ENCODE results near the gene NUTM1. TPM values are rescaled to one million over a fixed set of nuclear protein-coding genes. Genes with fewer than 3 reads are reported as not detected.
A peak's percentile ranks its signal among the peaks of the same experiment; 100 is the strongest.

Gene NUTM1
- total and polyA plus RNA-seq, 10 donors, result 0.03 TPM; not detected in 9

- DNase-seq, result no peak
- H3K27me3 ChIP-seq (replicated peaks in 1 of 7), result no peaks in the 10 kb centered on the region
- H3K27ac ChIP-seq, result no peak overlapping the region
- intact Hi-C loops (cut with DNase I; ENCODE audit: low total_unique reads), result no loop called here
- peaks cover 0 to 34% (median 0%) of the 10 kb centered on the region in 6 donors for H3K36me3 ChIP-seq
- no peaks in the 10 kb centered on the region for H3K9me3 ChIP-seq
- TF ChIP-seq CTCF (IDR thresholded peaks at IDR 0.05 in 8 of 11, conservative IDR thresholded peaks at IDR 0.05 in 3 of 11) (no peak), POLR2AphosphoS5 (IDR thresholded peaks at IDR 0.05) (no peak), POLR2A (IDR thresholded peaks at IDR 0.05) (no peak)
- 92 to 95% (median 94%) methylated on average over 1 of the region's 1 CpG for WGBS, 5 donors
- H3K4me3 ChIP-seq, result no peak overlapping the region
- peaks cover 0 to 17% (median 2%) of the 10 kb centered on the region in 6 donors for H3K4me1 ChIP-seq
Measured at GRCh38 chr15:34311563-34311962, 31.6 kb upstream of the NUTM1 start.

DNA sequence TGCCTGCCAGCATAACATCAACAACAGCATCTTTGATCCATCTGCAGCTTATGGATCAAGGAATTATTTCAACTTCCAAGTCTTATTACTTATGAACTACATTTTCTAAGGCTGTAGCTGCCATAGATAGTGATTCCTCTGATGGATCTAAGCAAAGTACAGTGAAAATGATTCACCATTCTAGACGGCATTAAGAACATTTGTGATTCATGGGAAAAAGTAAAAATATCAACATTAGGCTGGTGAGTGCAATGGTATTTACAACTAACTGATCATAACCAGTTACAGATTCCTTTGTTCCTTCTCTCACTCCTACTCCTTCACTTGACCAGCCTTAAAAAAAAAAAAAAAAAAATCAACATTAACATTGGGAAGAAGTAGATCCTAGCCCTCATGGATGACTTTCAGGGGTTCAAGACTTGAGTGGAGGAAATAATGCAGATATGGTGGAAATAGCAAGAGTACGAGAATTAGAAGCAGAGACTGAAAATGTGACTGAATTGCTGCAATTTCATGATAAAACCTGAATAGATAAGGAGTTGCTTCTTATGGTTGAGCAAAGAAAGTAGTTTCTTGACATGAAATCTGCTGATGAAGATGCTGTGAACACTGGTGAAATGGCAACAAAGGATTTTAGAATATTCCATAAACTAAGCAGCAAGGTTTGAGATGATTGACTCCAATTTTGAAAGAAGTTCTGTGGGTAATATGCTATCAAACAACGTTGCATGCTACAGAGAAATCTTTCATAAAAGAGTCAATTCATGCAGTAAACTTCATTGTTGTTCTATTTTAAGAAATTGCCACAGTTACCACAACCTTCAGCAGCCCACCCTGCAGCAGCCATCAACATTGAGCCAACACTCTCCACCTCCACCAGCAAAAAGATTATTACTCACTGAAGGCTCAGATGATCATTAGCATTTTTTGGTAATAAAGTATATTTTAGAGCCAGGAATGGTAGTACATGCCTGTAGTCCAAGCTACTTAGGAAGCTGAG, 28.3 kb upstream of the NUTM1 start:
- 68 to 78% (median 71%) methylated on average over 3 of the region's 3 CpGs for WGBS, 5 donors
- no peak for DNase-seq
- Histone ChIP-seq H3K36me3 (peaks cover 0 to 28% (median 0%) of the 10 kb centered on the region in 6 donors), H3K27ac (no peak overlapping the region), H3K9me3 (no peaks in the 10 kb centered on the region), H3K27me3 (replicated peaks in 1 of 7) (no peaks in the 10 kb centered on the region), H3K4me1 (peaks cover 14 to 50% (median 32%) of the 10 kb centered on the region in 6 donors), H3K4me3 (no peak overlapping the region)
- TF ChIP-seq POLR2A (IDR thresholded peaks at IDR 0.05), result no peak
- no peak for TF ChIP-seq CTCF (IDR thresholded peaks at IDR 0.05 in 8 of 11, conservative IDR thresholded peaks at IDR 0.05 in 3 of 11)
- TF ChIP-seq POLR2AphosphoS5 (IDR thresholded peaks at IDR 0.05), result no peak
- intact Hi-C loops (cut with DNase I; ENCODE audit: low total_unique reads), result no loop called here

DNA sequence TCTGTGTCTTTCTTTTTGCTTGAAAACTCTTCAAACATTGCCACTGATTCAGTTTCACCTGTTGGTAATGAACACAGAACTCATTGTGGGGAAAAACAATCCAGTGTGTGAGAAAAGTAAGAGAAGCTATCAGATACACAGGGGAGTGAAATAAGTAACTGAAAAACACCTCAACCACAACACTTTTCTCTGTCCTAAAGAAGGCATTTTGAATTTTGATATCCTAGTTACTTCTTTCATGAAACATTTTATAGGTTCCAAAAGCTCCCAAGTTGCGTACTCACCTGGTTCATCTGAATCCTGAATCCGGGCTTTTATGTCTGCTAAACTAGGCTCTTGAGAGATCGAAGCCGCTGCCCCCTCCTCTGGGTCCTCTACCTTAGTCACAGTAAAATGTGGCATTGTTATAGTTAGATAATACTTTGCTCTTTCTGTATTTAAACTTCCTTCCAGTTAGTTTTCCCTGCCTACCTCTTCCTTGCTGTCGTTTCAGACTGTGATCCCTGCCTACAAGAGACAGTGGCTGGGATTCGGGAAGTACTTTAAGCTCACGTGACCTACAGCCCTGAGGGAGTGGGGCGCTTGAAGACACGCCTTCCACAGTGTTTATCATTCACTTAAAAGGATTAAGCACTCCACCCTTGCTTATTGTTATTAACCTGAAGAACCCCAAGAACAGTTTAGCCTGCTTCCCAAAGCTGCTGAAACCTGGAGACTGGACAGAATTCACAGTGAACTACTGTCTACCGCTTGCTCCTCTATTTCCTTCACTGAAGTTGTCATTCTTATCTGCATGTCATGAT, 24.6 kb upstream of the NUTM1 start:
- no peak for DNase-seq
- Histone ChIP-seq H3K4me3 (peak overlapping the region; percentile 28 to 66 (median 40)), H3K4me1 (peaks cover 14 to 87% (median 32%) of the 10 kb centered on the region in 6 donors), H3K27ac (peak overlapping the region; percentile 44 to 76 (median 70)), H3K9me3 (no peaks in the 10 kb centered on the region), H3K27me3 (replicated peaks in 1 of 7) (no peaks in the 10 kb centered on the region), H3K36me3 (peaks cover 0 to 18% (median 0%) of the 10 kb centered on the region in 6 donors)
- TF ChIP-seq CTCF (IDR thresholded peaks at IDR 0.05 in 8 of 11, conservative IDR thresholded peaks at IDR 0.05 in 3 of 11) (no peak), POLR2A (IDR thresholded peaks at IDR 0.05) (peak in 1 of 3 donors; percentile 31), POLR2AphosphoS5 (IDR thresholded peaks at IDR 0.05) (peak in 1 of 3 donors; percentile 70)
- intact Hi-C loops (cut with DNase I; ENCODE audit: low total_unique reads), result no loop called here
- WGBS, 5 donors, result 3 to 6% (median 5%) methylated on average over 10 of the region's 10 CpGs

Data from spleen (tissue), 11 donors.